Activated CD8-positive, alpha-beta T cell treated with anti-CD3 and anti-CD28 coated beads, Interleukin-2, amount 10 ng/mL, durations not matched to agents 7 days and 5 days (primary cell): ENCODE results near the gene PRPF38B. TPM values are rescaled to one million over a fixed set of nuclear protein-coding genes. Genes with fewer than 3 reads are reported as not detected.
"Not testable (repeated sequence)": the region's sequence is repeated elsewhere in the genome, so short reads cannot be mapped to it uniquely, and the experiment has no call there.

Experiments
- ATAC-seq: fragments of 150-1000 bp; cut with Tn5 transposase; one replicate; pipeline ENCODE4 v1.10.0; 2021; ENCODE audit warnings: moderate library complexity
- CTCF ChIA-PET: fragments of 350-600 bp; sonication (Branson Sonifier 250); formaldehyde crosslinking; loops from one replicate; lab custom pipeline; 2021; ENCODE audit warnings: antibody characterized with exemption; lab: Charles Lee
- POLR2A ChIA-PET: fragments of 350-600 bp; sonication (Branson Sonifier 250); formaldehyde crosslinking; loops from one replicate; lab custom pipeline; 2021; ENCODE audit warnings: antibody characterized with exemption; lab: Charles Lee
- DNase-seq: peaks from one replicate; pipeline ENCODE4 v3.0.0-alpha.2; 2020
- H3K27ac Mint-ChIP-seq: one replicate; pipeline ENCODE4 v1.8.0; 2021; ENCODE audit warnings: mild to moderate bottlenecking, mixed read lengths
- H3K27me3 Mint-ChIP-seq: one replicate; pipeline ENCODE4 v1.8.0; 2021; ENCODE audit warnings: low read depth, mixed read lengths
- H3K36me3 Mint-ChIP-seq: one replicate; pipeline ENCODE4 v1.8.0; 2021; ENCODE audit warnings: low read depth, mixed read lengths
- H3K4me1 Mint-ChIP-seq: one replicate; pipeline ENCODE4 v1.8.0; 2021; ENCODE audit warnings: low read depth, mixed read lengths
- H3K4me3 Mint-ChIP-seq: one replicate; pipeline ENCODE4 v1.8.0; 2021; ENCODE audit warnings: mild to moderate bottlenecking, mixed read lengths
- H3K9me3 Mint-ChIP-seq: one replicate; pipeline ENCODE4 v1.8.0; 2022; ENCODE audit warnings: mixed read lengths; ENCODE audit not compliant: insufficient read depth
- total RNA-seq, 2 experiments: library from RNA; stranded (reverse); gene quantifications; one replicate each; pipeline ENCODE4 v1.2.3, GENCODE V29; 2021

The PRPF38B gene
- total RNA-seq, 2 experiments from 2014 or later: 66.8 to 69.1 TPM

DNA sequence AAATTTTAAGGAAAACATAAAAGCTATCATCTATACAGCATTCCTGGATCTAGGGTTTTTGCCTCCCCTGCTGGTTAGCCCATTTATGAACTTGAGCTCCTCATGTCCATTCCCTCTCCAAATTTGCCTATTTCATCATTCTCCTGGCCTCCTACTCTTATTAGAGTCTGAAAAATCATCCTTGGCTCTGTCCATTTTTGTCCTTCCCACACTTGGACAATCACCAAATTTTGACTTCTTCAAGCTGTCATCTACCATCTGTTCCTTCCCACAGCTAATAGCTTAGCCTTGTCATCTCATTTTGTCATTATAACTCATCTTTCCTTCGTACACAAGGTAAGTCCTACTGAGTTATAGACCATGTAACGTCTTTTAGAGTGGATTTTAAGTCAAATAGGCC lies 29.0 kb upstream of the PRPF38B start:
- H3K9me3 Mint-ChIP-seq: peaks cover 2% of the 10 kb centered on the region
- H3K4me1 Mint-ChIP-seq: peaks cover 39% of the 10 kb centered on the region
- CTCF ChIA-PET: interaction anchor here (0.8 to 5.5 kb wide), 5 partner anchors 10 to 102 kb away, joined by 3 to 52 read pairs (median 7); partner anchors contain the start of genes EEIG2 and PRPF38B
- H3K36me3 Mint-ChIP-seq: peaks cover 16% of the 10 kb centered on the region
- peak overlapping the region; percentile 7 for H3K27ac Mint-ChIP-seq
- H3K4me3 Mint-ChIP-seq: no peak overlapping the region
- POLR2A ChIA-PET: interaction anchor here (0.6 to 5.2 kb wide), 3 partner anchors 17 to 173 kb away, joined by 6 to 155 read pairs (median 147); partner anchors contain the start of gene PRPF38B
- DNase-seq (no peak), ATAC-seq (no peak)
- no peaks in the 10 kb centered on the region for H3K27me3 Mint-ChIP-seq

DNA sequence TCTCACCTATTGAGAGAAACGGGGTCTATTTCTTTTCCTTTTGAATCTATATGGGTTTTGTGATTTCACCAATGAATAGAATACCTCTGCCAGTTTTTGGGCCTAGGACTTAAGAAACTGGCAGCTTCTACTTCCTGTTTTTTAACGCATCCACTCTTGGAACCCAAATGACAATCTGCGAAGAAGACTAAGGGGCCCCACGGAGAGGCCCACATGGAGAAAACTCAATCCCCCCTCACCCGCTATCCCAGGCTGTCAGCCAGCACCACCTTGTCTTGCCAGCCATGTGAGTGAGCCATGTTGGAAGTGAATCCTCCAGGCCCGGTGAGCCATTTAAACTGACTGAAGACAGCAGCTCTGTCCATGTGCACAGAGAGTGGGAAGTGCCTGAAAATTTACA lies 27.6 kb upstream of the PRPF38B start:
- no peak overlapping the region for H3K27ac Mint-ChIP-seq
- ATAC-seq: no peak
- POLR2A ChIA-PET: interaction anchor here (5.2 kb wide), 1 partner anchor 28 kb away, joined by 155 read pairs; the partner anchor contains the start of gene PRPF38B
- H3K9me3 Mint-ChIP-seq: peaks cover 2% of the 10 kb centered on the region
- H3K4me1 Mint-ChIP-seq: peaks cover 37% of the 10 kb centered on the region
- peaks cover 10% of the 10 kb centered on the region for H3K36me3 Mint-ChIP-seq
- CTCF ChIA-PET: interaction anchor here (2.0 to 5.5 kb wide), 4 partner anchors 8 to 104 kb away, joined by 7 to 52 read pairs (median 8); partner anchors contain the start of genes EEIG2 and PRPF38B
- H3K27me3 Mint-ChIP-seq: no peaks in the 10 kb centered on the region
- H3K4me3 Mint-ChIP-seq: no peak overlapping the region
- DNase-seq: no peak

DNA sequence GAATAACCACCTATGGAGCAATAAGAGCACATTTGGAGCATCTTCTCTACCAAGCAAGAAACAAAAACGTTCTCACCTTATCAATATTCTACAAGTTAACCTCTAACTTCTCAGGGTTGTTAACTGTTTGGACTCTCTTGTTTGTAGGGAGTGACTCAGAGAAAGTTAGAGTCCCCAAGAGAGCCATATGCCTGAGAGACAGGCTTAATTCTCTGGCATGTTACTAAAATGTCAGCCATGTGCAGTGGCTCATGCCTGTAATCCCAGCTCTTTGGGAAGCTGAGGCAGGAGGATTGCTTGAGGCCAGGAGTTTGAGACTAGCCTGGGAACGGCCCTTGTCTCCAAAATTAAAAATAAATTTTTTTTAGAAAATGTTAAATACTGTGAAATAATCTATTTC lies 27.0 kb upstream of the PRPF38B start:
- Mint-ChIP-seq H3K36me3 (peaks cover 6% of the 10 kb centered on the region), H3K4me3 (no peak overlapping the region), H3K27me3 (no peaks in the 10 kb centered on the region), H3K27ac (no peak overlapping the region), H3K9me3 (peaks cover 2% of the 10 kb centered on the region), H3K4me1 (peaks cover 31% of the 10 kb centered on the region)
- ChIA-PET POLR2A (interaction anchor here (5.2 kb wide), 1 partner anchor 27 kb away, joined by 155 read pairs; the partner anchor contains the start of gene PRPF38B), CTCF (interaction anchor here (2.2 to 5.5 kb wide), 2 partner anchors 21 to 104 kb away, joined by 7 to 52 read pairs; partner anchors contain the start of gene EEIG2)
- no peak for ATAC-seq
- DNase-seq: no peak

GRCh38 chr1:108665771-108666170 lies 26.3 kb upstream of the PRPF38B start:
- Mint-ChIP-seq H3K36me3 (peaks cover 2% of the 10 kb centered on the region), H3K4me1 (peaks cover 29% of the 10 kb centered on the region), H3K9me3 (peaks cover 2% of the 10 kb centered on the region), H3K27ac (no peak overlapping the region), H3K27me3 (no peaks in the 10 kb centered on the region), H3K4me3 (no peak overlapping the region)
- no peak for DNase-seq
- POLR2A ChIA-PET: no interaction called here
- CTCF ChIA-PET: interaction anchor here (5.5 kb wide), 1 partner anchor 22 kb away, joined by 52 read pairs; no protein-coding TSS in a partner anchor
- ATAC-seq: no peak

GRCh38 chr1:108667422-108667821 lies 24.7 kb upstream of the PRPF38B start:
- H3K27me3 Mint-ChIP-seq, H3K27ac Mint-ChIP-seq, H3K36me3 Mint-ChIP-seq, ATAC-seq, H3K4me3 Mint-ChIP-seq, DNase-seq, CTCF ChIA-PET, H3K9me3 Mint-ChIP-seq: not testable (repeated sequence)
- POLR2A ChIA-PET: interaction anchor here (0.8 kb wide), 1 partner anchor 25 kb away, joined by 3 read pairs; no protein-coding TSS in a partner anchor
- H3K4me1 Mint-ChIP-seq: peaks cover 28% of the 10 kb centered on the region

- no peak overlapping the region for H3K4me3 Mint-ChIP-seq
- H3K9me3 Mint-ChIP-seq: peaks cover 2% of the 10 kb centered on the region
- DNase-seq: no peak
- ChIA-PET POLR2A (interaction anchor here (2.3 kb wide), 1 partner anchor 24 kb away, joined by 12 read pairs; the partner anchor contains the start of gene PRPF38B), CTCF (no interaction called here)
- no peaks in the 10 kb centered on the region for H3K27me3 Mint-ChIP-seq
- H3K27ac Mint-ChIP-seq: no peak overlapping the region
- peaks cover 2% of the 10 kb centered on the region for H3K36me3 Mint-ChIP-seq
- no peak for ATAC-seq
- H3K4me1 Mint-ChIP-seq: peaks cover 20% of the 10 kb centered on the region
These were observed 23.3 kb upstream of the PRPF38B start for GRCh38 chr1:108668777-108669176.

- CTCF ChIA-PET: interaction anchor here (0.6 kb wide), 1 partner anchor 752 kb away, joined by 3 read pairs; no protein-coding TSS in a partner anchor
- Mint-ChIP-seq H3K36me3 (peaks cover 4% of the 10 kb centered on the region), H3K4me3 (no peak overlapping the region), H3K4me1 (peaks cover 20% of the 10 kb centered on the region), H3K27me3 (peaks cover 2% of the 10 kb centered on the region), H3K9me3 (peaks cover 2% of the 10 kb centered on the region), H3K27ac (no peak overlapping the region)
- POLR2A ChIA-PET: interaction anchor here (1.0 to 2.3 kb wide), 2 partner anchors 23 kb away, joined by 6 to 12 read pairs; partner anchors contain the start of gene PRPF38B
- no peak for ATAC-seq
- no peak for DNase-seq
These were observed 22.4 kb upstream of the PRPF38B start for GRCh38 chr1:108669679-108670078.

GRCh38 chr1:108670131-108670773 lies 21.9 kb upstream of the PRPF38B start:
- Mint-ChIP-seq H3K27ac (no peak overlapping the region), H3K36me3 (peaks cover 2% of the 10 kb centered on the region), H3K9me3 (peaks cover 2% of the 10 kb centered on the region), H3K4me3 (no peak overlapping the region), H3K27me3 (peaks cover 2% of the 10 kb centered on the region), H3K4me1 (peaks cover 20% of the 10 kb centered on the region)
- no peak for ATAC-seq
- CTCF ChIA-PET: interaction anchor here (0.6 kb wide), 1 partner anchor 752 kb away, joined by 3 read pairs; no protein-coding TSS in a partner anchor
- no peak for DNase-seq
- POLR2A ChIA-PET: interaction anchor here (1.0 to 2.3 kb wide), 3 partner anchors 10 to 23 kb away, joined by 3 to 12 read pairs (median 6); partner anchors contain the start of gene PRPF38B

DNA sequence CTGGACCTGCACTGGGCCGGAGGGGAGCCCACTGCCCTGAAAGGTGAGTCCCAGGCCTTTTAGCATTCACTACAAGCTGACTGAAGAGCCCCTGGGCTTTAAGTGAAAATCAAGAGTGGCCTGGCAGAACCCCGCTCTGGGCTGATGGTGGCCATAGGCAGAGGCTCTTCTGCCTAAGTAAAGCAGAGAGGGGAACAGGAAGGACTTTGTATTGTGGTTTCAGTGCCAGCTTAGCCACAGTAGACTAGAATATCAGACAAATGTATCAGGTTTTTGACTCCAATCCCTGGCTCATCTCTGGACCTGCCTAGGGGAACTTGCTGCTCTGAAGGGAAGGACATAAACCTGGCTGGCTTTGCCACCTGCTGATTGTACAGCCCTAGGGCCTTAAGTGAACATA lies 21.0 kb upstream of the PRPF38B start:
- ATAC-seq: peak; percentile 23
- POLR2A ChIA-PET: interaction anchor here (1.1 to 1.2 kb wide), 2 partner anchors 9 kb away, joined by 3 to 4 read pairs; no protein-coding TSS in a partner anchor

GRCh38 chr1:108678706-108679105 lies 13.4 kb upstream of the PRPF38B start:
- peaks cover 10% of the 10 kb centered on the region for H3K4me1 Mint-ChIP-seq
- DNase-seq: no peak
- no peak overlapping the region for H3K27ac Mint-ChIP-seq
- CTCF ChIA-PET: interaction anchor here (1.7 kb wide), 1 partner anchor 13 kb away, joined by 10 read pairs; the partner anchor contains the start of gene PRPF38B
- H3K36me3 Mint-ChIP-seq: peaks cover 2% of the 10 kb centered on the region
- H3K4me3 Mint-ChIP-seq: no peak overlapping the region
- H3K9me3 Mint-ChIP-seq: no peaks in the 10 kb centered on the region
- H3K27me3 Mint-ChIP-seq: peaks cover 6% of the 10 kb centered on the region
- ATAC-seq: no peak
- POLR2A ChIA-PET: interaction anchor here (1.2 to 8.4 kb wide), 2 partner anchors 13 to 17 kb away, joined by 3 to 65 read pairs; partner anchors contain the start of gene PRPF38B

More for the DNA sequence above, 21.0 kb upstream of the PRPF38B start:
- Mint-ChIP-seq H3K36me3 (peaks cover 2% of the 10 kb centered on the region), H3K27me3 (peaks cover 2% of the 10 kb centered on the region), H3K9me3 (peaks cover 2% of the 10 kb centered on the region), H3K27ac (no peak overlapping the region), H3K4me1 (peaks cover 20% of the 10 kb centered on the region), H3K4me3 (no peak overlapping the region)
- no peak for DNase-seq
- CTCF ChIA-PET: interaction anchor here (1.7 kb wide), 1 partner anchor 20 kb away, joined by 4 read pairs; the partner anchor contains the start of gene PRPF38B

GRCh38 chr1:108679586-108680213 lies 12.4 kb upstream of the PRPF38B start:
- Mint-ChIP-seq H3K36me3 (no peaks in the 10 kb centered on the region), H3K9me3 (no peaks in the 10 kb centered on the region), H3K4me1 (peaks cover 10% of the 10 kb centered on the region), H3K27ac (peak overlapping the region; percentile 68), H3K4me3 (peak overlapping the region; percentile 52), H3K27me3 (peaks cover 4% of the 10 kb centered on the region)
- POLR2A ChIA-PET: interaction anchor here (0.7 to 8.4 kb wide), 4 partner anchors 9 to 33 kb away, joined by 3 to 65 read pairs (median 3); partner anchors contain the start of genes HENMT1 and PRPF38B
- ATAC-seq (peak; percentile 47), DNase-seq (no peak)
- CTCF ChIA-PET: interaction anchor here (1.1 kb wide), 1 partner anchor 13 kb away, joined by 4 read pairs; no protein-coding TSS in a partner anchor
